Mucosa of descending colon (tissue), 3 donors: ENCODE results near the gene MTCH1. TPM values are rescaled to one million over a fixed set of nuclear protein-coding genes. Genes with fewer than 3 reads are reported as not detected.

Experiments used
- ATAC-seq: fragments of 200-7000 bp; cut with Tn5 transposase; one replicate; pipeline ENCODE4 v1.9.1; 2020; ENCODE audit warnings: mild to moderate bottlenecking, moderate library complexity
- DNase-seq, 3 donors: peaks; one replicate each; pipeline ENCODE4 v3.0.0-alpha.2; 2020
- H3K36me3 ChIP-seq: fragments of 200-600 bp; one replicate; pipeline ENCODE4 v1.8.0; 2021; ENCODE audit warnings: low read depth, mild to moderate bottlenecking
- H3K4me1 ChIP-seq: fragments of 200-600 bp; one replicate; pipeline ENCODE4 v1.8.0; 2021; ENCODE audit warnings: low read depth, mild to moderate bottlenecking
- H3K4me3 ChIP-seq: fragments of 200-600 bp; one replicate; pipeline ENCODE4 v1.8.0; 2021; ENCODE audit warnings: mild to moderate bottlenecking
- H3K9me3 ChIP-seq: fragments of 200-600 bp; one replicate; pipeline ENCODE4 v1.8.0; 2021; ENCODE audit warnings: mild to moderate bottlenecking
- CTCF ChIP-seq: fragments of 200-600 bp; IDR thresholded peaks from one replicate; pipeline ENCODE4 v1.8.0; 2022; ENCODE audit warnings: antibody characterized with exemption, mild to moderate bottlenecking
- intact Hi-C, 2 donors: fragments of 100-400 bp; cut with DNase I in 1 of 2; cut with micrococcal nuclease in 1 of 2; formaldehyde crosslinking; loops; one replicate each; pipeline versions ENCODE4 v1.11.0 to v1.11.1; 2022; cut with DNase I, micrococcal nuclease
- total RNA-seq, 3 donors: library from RNA; stranded (reverse); fragmentation: NEBNext Ultra II Directional in 2 of 3; extraction: Animal tissue kit (Norgen Biotek cat#: 25700) in 2 of 3; gene quantifications; one replicate each; pipeline versions ENCODE4 v1.2.1 to v1.2.4, GENCODE V29; 2021 to 2023
- donor health status: DM: no; HTN: no; CAD: no; lungs with moderate emphysema.
- donor health status: DM: no; HTN: no; CAD: no.
- donor health status: DM: no; HTN: yes; CAD: no.

MTCH1 gene
- total RNA-seq, 3 donors from 2014 or later = 153 to 186 (median 157) TPM

- intact Hi-C loops = loop anchor here (10.0 kb wide), 1 partner anchor 180 kb away; no protein-coding TSS in a partner anchor
- TF ChIP-seq CTCF = no peak
- Histone ChIP-seq H3K4me1 (no peaks in the 10 kb centered on the region), H3K36me3 (no peaks in the 10 kb centered on the region), H3K4me3 (no peak overlapping the region), H3K9me3 (no peaks in the 10 kb centered on the region)
- no peak for ATAC-seq
- peak in 1 of 3 donors; percentile 43 for DNase-seq
These were observed 38.8 kb upstream of the MTCH1 start for GRCh38 chr6:37024656-37025337.

- Histone ChIP-seq H3K4me1 (peaks cover 7% of the 10 kb centered on the region), H3K9me3 (no peaks in the 10 kb centered on the region), H3K36me3 (no peaks in the 10 kb centered on the region), H3K4me3 (no peak overlapping the region)
- TF ChIP-seq CTCF = no peak
- ATAC-seq (no peak), DNase-seq (peak in 1 of 3 donors; percentile 53)
- intact Hi-C loops = loop anchor here (10.0 kb wide), 1 partner anchor 183 kb away; no protein-coding TSS in a partner anchor
These were observed 36.3 kb upstream of the MTCH1 start for GRCh38 chr6:37022135-37022863.

GRCh38 chr6:37021356-37022129, 35.5 kb upstream of the MTCH1 start:
- H3K36me3 ChIP-seq = no peaks in the 10 kb centered on the region
- DNase-seq = peak in 2 of 3 donors; percentile 37 to 40
- ATAC-seq = no peak
- intact Hi-C loops = loop anchor here (10.0 kb wide), 1 partner anchor 183 kb away; no protein-coding TSS in a partner anchor
- no peak overlapping the region for H3K4me3 ChIP-seq
- H3K4me1 ChIP-seq = peaks cover 7% of the 10 kb centered on the region
- H3K9me3 ChIP-seq = no peaks in the 10 kb centered on the region
- TF ChIP-seq CTCF = no peak

GRCh38 chr6:37020812-37021211, 34.8 kb upstream of the MTCH1 start:
- Histone ChIP-seq H3K4me3 (no peak overlapping the region), H3K36me3 (no peaks in the 10 kb centered on the region), H3K4me1 (peaks cover 7% of the 10 kb centered on the region), H3K9me3 (no peaks in the 10 kb centered on the region)
- DNase-seq (no peak), ATAC-seq (no peak)
- no peak for TF ChIP-seq CTCF
- intact Hi-C loops = loop anchor here (10.0 kb wide), 1 partner anchor 184 kb away; no protein-coding TSS in a partner anchor

- intact Hi-C loops = loop anchor here (10.0 kb wide), 1 partner anchor 184 kb away; no protein-coding TSS in a partner anchor
- no peak overlapping the region for H3K4me3 ChIP-seq
- ATAC-seq (peak; percentile 74), DNase-seq (peak; percentile 76 to 82 (median 81))
- TF ChIP-seq CTCF = no peak
- no peaks in the 10 kb centered on the region for H3K36me3 ChIP-seq
- no peaks in the 10 kb centered on the region for H3K9me3 ChIP-seq
- peaks cover 7% of the 10 kb centered on the region for H3K4me1 ChIP-seq
These were observed 34.4 kb upstream of the MTCH1 start for GRCh38 chr6:37020381-37020780.
